ENCODE results near the gene MIA. TPM values are rescaled to one million over a fixed set of nuclear protein-coding genes. Genes with fewer than 3 reads are reported as not detected.
"Not testable (repeated sequence)": the region's sequence is repeated elsewhere in the genome, so short reads cannot be mapped to it uniquely, and the experiment has no call there.

Gene MIA
- polyA plus RNA-seq, 1 donor from 2014 or later, result 1.8 TPM

DNA sequence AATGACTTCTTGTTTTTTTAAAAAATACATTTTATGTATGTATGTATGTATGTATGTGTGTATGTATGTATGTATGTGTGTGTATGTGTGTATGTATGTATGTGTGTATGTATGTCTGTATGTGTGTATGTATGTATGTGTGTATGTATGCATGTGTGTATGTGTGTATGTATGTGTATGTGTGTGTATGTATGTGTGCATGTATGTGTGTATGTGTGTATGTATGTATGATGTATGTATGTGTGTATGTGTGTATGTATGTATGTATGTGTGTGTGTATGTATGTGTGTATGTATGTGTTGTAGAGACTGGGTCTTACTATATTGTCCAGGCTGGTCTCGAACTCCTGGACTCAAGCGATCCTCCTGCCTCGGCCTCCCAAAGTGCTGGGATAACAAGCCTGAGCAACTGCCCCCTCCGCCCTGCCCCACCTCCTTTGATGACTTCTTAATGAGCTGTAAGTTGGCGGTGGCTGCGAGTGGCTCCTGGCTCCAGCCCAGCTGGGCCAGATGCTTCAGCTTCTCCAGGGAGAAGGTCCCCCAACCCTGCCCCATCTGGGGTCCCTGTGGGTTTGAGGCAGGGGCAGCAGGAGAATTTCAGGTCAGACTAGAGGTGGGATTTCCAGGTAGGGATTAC lies 50.3 kb downstream of the MIA start:
- H3K9me2 ChIP-seq (ENCODE audit: insufficient read depth, low read length); H3K4me2 ChIP-seq (ENCODE audit: low read length): not testable (repeated sequence)

GRCh38 chr19:40826312-40826698 lies 51.0 kb downstream of the MIA start:
- not testable (repeated sequence) for H3K9me2 ChIP-seq (ENCODE audit: insufficient read depth, low read length); H3K9me3 ChIP-seq (ENCODE audit: low read length); H3K27ac ChIP-seq (ENCODE audit: low read length); H4K20me1 ChIP-seq (ENCODE audit: insufficient read depth); H3K4me3 ChIP-seq (ENCODE audit: low read length); H3K4me2 ChIP-seq (ENCODE audit: low read length); H3K36me3 ChIP-seq (ENCODE audit: insufficient read depth, low read length); H3K9ac ChIP-seq (ENCODE audit: low read length); H2AFZ ChIP-seq (ENCODE audit: low read depth, low read length); H3F3A ChIP-seq (ENCODE audit: insufficient read depth, low read length, poor library complexity, severe bottlenecking); H3K27me3 ChIP-seq (ENCODE audit: insufficient read depth, low read depth, low read length); H3K79me2 ChIP-seq (replicated peaks; ENCODE audit: insufficient read depth, low read length)

More for the DNA sequence above, 50.3 kb downstream of the MIA start:
- H2AFZ ChIP-seq (ENCODE audit: low read depth, low read length); H4K20me1 ChIP-seq (ENCODE audit: insufficient read depth); H3F3A ChIP-seq (ENCODE audit: insufficient read depth, low read length, poor library complexity, severe bottlenecking); H3K27ac ChIP-seq (ENCODE audit: low read length); H3K9ac ChIP-seq (ENCODE audit: low read length); H3K9me3 ChIP-seq (ENCODE audit: low read length); H3K36me3 ChIP-seq (ENCODE audit: insufficient read depth, low read length); H3K79me2 ChIP-seq (replicated peaks; ENCODE audit: insufficient read depth, low read length); H3K4me3 ChIP-seq (ENCODE audit: low read length); H3K27me3 ChIP-seq (ENCODE audit: insufficient read depth, low read depth, low read length): not testable (repeated sequence)

GRCh38 chr19:40826699-40827385 lies 51.5 kb downstream of the MIA start:
- not testable (repeated sequence) for H3K79me2 ChIP-seq (replicated peaks; ENCODE audit: insufficient read depth, low read length); H3K9me2 ChIP-seq (ENCODE audit: insufficient read depth, low read length); H3K27ac ChIP-seq (ENCODE audit: low read length)

More at GRCh38 chr19:40826699-40827385, 51.5 kb downstream of the MIA start:
- not testable (repeated sequence) for H3K9me3 ChIP-seq (ENCODE audit: low read length); H3K4me3 ChIP-seq (ENCODE audit: low read length); H3K36me3 ChIP-seq (ENCODE audit: insufficient read depth, low read length); H4K20me1 ChIP-seq (ENCODE audit: insufficient read depth); H3K27me3 ChIP-seq (ENCODE audit: insufficient read depth, low read depth, low read length); H3K9ac ChIP-seq (ENCODE audit: low read length); H2AFZ ChIP-seq (ENCODE audit: low read depth, low read length); H3F3A ChIP-seq (ENCODE audit: insufficient read depth, low read length, poor library complexity, severe bottlenecking); H3K4me2 ChIP-seq (ENCODE audit: low read length)

Other genes with a start within 250 kb of the MIA start
- 3.8 and 6.3 TPM in 2 replicates for gene SHKBP1, start 198.6 kb upstream of the MIA start, polyA plus RNA-seq
- 55.6 and 59.7 TPM in 2 replicates for gene LTBP4, start 174.2 kb upstream of the MIA start, polyA plus RNA-seq
- gene NUMBL, start 84.9 kb upstream of the MIA start, polyA plus RNA-seq, result 20.5 and 27.7 TPM in 2 replicates
- 83.2 and 95.3 TPM in 2 replicates for gene COQ8B, start 58.6 kb upstream of the MIA start, polyA plus RNA-seq
- gene ITPKC, start 58.4 kb upstream of the MIA start, polyA plus RNA-seq, result 14.9 and 16.8 TPM in 2 replicates
- gene ACTMAP, start 25.0 kb upstream of the MIA start, polyA plus RNA-seq, result 1.0 TPM in 1 of 2 replicates, not detected in the other
- 29.9 and 37.9 TPM in 2 replicates for gene SNRPA, start 24.3 kb upstream of the MIA start, polyA plus RNA-seq
- gene RAB4B, start 2.7 kb downstream of the MIA start, polyA plus RNA-seq, result 66.0 and 76.2 TPM in 2 replicates
- gene EGLN2, start 23.7 kb downstream of the MIA start, polyA plus RNA-seq, result 110 and 112 TPM in 2 replicates
- not detected in 2 replicates for gene CYP2A6, start 74.9 kb downstream of the MIA start, polyA plus RNA-seq
- not detected in 2 replicates for gene CYP2A7, start 106.7 kb downstream of the MIA start, polyA plus RNA-seq
- not detected in 2 replicates for gene CYP2B6, start 215.8 kb downstream of the MIA start, polyA plus RNA-seq